H1 (cell line): ENCODE results near the gene ZPR1. TPM values are rescaled to one million over a fixed set of nuclear protein-coding genes. Genes with fewer than 3 reads are reported as not detected.

Experiments
- KDM5A ChIP-seq: fragments of 200-600 bp; IDR thresholded peaks from 2 replicates; pipeline ENCODE4 v1.7.1; 2012; ENCODE audit warnings: mild to moderate bottlenecking, low read length, inconsistent platforms, mixed read lengths
- RNF2 ChIP-seq: fragments of 200-900, 300-1000 bp; sonication (generic); IDR thresholded peaks from 2 replicates; pipeline ENCODE4 v1.7.1; 2016; ENCODE audit warnings: borderline replicate concordance, low read depth, mild to moderate bottlenecking, antibody characterized with exemption, low read length; ENCODE audit not compliant: poor library complexity, severe bottlenecking; ENCODE audit errors: missing control alignments
- polyA plus RNA-seq, 7 experiments: library from polyadenylated mRNA; depleted of rRNA in 3 of 7; stranded (reverse) in 5 of 7; unstranded in 2 of 7; fragments of >200 nt in 5 of 7; fragments of 200-250 nt in 2 of 7; gene quantifications; 1 replicate in 5 of 7; 2 replicates in 1 of 7; 4 replicates in 1 of 7; pipeline versions ENCODE4 v1.2.1 to v1.2.3, GENCODE V29; 2011 to 2013; ENCODE audit warnings: missing spikeins in 2 of 7, mixed read lengths in 2 of 7
- total RNA-seq: library from RNA; stranded (reverse); fragmentation: NEBNext Ultra II Directional; extraction: Animal tissue kit (Norgen Biotek cat#: 25700); gene quantifications from 2 replicates; pipeline ENCODE4 v1.2.1, GENCODE V29; 2021
- TF ChIP-seq, protein P1 (sequence below): fragments of 300-600 bp; sonication (generic); IDR thresholded peaks from 2 replicates; pipeline ENCODE4 v1.7.1; 2012; ENCODE audit warnings: low read length, moderate library complexity, mild to moderate bottlenecking, inconsistent platforms; ENCODE audit not compliant: insufficient replicate concordance

Gene ZPR1
- total and polyA plus RNA-seq, 2 of the 8 experiments (the other 6 are each of a cell fraction or from before 2014, with no cell fraction given), result 36.7 to 70.5 TPM

- TF ChIP-seq, protein P1, sequence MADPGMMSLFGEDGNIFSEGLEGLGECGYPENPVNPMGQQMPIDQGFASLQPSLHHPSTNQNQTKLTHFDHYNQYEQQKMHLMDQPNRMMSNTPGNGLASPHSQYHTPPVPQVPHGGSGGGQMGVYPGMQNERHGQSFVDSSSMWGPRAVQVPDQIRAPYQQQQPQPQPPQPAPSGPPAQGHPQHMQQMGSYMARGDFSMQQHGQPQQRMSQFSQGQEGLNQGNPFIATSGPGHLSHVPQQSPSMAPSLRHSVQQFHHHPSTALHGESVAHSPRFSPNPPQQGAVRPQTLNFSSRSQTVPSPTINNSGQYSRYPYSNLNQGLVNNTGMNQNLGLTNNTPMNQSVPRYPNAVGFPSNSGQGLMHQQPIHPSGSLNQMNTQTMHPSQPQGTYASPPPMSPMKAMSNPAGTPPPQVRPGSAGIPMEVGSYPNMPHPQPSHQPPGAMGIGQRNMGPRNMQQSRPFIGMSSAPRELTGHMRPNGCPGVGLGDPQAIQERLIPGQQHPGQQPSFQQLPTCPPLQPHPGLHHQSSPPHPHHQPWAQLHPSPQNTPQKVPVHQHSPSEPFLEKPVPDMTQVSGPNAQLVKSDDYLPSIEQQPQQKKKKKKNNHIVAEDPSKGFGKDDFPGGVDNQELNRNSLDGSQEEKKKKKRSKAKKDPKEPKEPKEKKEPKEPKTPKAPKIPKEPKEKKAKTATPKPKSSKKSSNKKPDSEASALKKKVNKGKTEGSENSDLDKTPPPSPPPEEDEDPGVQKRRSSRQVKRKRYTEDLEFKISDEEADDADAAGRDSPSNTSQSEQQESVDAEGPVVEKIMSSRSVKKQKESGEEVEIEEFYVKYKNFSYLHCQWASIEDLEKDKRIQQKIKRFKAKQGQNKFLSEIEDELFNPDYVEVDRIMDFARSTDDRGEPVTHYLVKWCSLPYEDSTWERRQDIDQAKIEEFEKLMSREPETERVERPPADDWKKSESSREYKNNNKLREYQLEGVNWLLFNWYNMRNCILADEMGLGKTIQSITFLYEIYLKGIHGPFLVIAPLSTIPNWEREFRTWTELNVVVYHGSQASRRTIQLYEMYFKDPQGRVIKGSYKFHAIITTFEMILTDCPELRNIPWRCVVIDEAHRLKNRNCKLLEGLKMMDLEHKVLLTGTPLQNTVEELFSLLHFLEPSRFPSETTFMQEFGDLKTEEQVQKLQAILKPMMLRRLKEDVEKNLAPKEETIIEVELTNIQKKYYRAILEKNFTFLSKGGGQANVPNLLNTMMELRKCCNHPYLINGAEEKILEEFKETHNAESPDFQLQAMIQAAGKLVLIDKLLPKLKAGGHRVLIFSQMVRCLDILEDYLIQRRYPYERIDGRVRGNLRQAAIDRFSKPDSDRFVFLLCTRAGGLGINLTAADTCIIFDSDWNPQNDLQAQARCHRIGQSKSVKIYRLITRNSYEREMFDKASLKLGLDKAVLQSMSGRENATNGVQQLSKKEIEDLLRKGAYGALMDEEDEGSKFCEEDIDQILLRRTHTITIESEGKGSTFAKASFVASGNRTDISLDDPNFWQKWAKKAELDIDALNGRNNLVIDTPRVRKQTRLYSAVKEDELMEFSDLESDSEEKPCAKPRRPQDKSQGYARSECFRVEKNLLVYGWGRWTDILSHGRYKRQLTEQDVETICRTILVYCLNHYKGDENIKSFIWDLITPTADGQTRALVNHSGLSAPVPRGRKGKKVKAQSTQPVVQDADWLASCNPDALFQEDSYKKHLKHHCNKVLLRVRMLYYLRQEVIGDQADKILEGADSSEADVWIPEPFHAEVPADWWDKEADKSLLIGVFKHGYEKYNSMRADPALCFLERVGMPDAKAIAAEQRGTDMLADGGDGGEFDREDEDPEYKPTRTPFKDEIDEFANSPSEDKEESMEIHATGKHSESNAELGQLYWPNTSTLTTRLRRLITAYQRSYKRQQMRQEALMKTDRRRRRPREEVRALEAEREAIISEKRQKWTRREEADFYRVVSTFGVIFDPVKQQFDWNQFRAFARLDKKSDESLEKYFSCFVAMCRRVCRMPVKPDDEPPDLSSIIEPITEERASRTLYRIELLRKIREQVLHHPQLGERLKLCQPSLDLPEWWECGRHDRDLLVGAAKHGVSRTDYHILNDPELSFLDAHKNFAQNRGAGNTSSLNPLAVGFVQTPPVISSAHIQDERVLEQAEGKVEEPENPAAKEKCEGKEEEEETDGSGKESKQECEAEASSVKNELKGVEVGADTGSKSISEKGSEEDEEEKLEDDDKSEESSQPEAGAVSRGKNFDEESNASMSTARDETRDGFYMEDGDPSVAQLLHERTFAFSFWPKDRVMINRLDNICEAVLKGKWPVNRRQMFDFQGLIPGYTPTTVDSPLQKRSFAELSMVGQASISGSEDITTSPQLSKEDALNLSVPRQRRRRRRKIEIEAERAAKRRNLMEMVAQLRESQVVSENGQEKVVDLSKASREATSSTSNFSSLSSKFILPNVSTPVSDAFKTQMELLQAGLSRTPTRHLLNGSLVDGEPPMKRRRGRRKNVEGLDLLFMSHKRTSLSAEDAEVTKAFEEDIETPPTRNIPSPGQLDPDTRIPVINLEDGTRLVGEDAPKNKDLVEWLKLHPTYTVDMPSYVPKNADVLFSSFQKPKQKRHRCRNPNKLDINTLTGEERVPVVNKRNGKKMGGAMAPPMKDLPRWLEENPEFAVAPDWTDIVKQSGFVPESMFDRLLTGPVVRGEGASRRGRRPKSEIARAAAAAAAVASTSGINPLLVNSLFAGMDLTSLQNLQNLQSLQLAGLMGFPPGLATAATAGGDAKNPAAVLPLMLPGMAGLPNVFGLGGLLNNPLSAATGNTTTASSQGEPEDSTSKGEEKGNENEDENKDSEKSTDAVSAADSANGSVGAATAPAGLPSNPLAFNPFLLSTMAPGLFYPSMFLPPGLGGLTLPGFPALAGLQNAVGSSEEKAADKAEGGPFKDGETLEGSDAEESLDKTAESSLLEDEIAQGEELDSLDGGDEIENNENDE, result no peak
- TF ChIP-seq RNF2 (no peak), KDM5A (no peak)
Measured at GRCh38 chr11:116794851-116795250, 7.0 kb upstream of the ZPR1 start (continued).
